ENCODE results near the gene LRRC7. TPM values are rescaled to one million over a fixed set of nuclear protein-coding genes. Genes with fewer than 3 reads are reported as not detected.

LRRC7 gene
- total and polyA plus RNA-seq, 2 donors (not counting 1 experiment from before 2014, with no cell fraction given), result 0.03 TPM; not detected in 1

DNA sequence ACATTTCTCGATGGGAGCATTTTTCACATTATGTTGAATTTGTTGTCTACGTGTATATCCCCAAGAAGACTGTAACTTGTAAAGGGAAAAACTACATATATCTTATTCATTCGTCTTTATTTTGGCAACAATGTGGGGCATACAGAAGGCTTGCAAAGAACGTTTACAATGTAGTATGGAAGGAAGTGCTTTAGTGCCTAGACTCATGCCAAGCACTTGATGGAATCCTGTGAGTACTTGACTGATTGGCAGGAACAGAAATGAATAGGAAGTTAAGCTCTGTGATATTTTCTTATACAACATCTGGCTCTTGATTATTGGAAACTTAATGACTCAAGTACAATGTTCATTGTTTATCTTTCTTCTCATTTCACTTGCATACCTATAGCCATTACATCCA is 284.4 kb downstream of the LRRC7 start:
- Histone ChIP-seq H2AFZ (ENCODE audit: low read length) (no peak overlapping the region), H3K9ac (ENCODE audit: insufficient read depth, low read length) (no peak overlapping the region), H3K4me1 (ENCODE audit: control insufficient read depth, extremely low read depth, insufficient read depth, low read length) (no peaks in the 10 kb centered on the region), H3K4me2 (ENCODE audit: extremely low read depth, insufficient read depth, low read length) (no peak overlapping the region), H3K79me2 (ENCODE audit: control insufficient read depth, insufficient read depth, low read length) (no peaks in the 10 kb centered on the region), H3K36me3 (ENCODE audit: control insufficient read depth, insufficient read depth, low read length) (no peaks in the 10 kb centered on the region), H4K20me1 (ENCODE audit: control insufficient read depth, extremely low read depth, insufficient read depth, low read length) (no peaks in the 10 kb centered on the region), H3K27me3 (ENCODE audit: control insufficient read depth, insufficient read depth, low read length) (no peaks in the 10 kb centered on the region), H3K4me3 (replicated peaks in 1 of 4; ENCODE audit: control extremely low read depth in 1 of 4, insufficient read depth in 1 of 4, low read depth in 3 of 4, low read length in 4 of 4) (no peak overlapping the region), H3K9me3 (ENCODE audit: control insufficient read depth, insufficient read depth, low read depth, low read length) (no peaks in the 10 kb centered on the region), H3K27ac (ENCODE audit: insufficient read depth, low read length) (no peak overlapping the region)
- DNase-seq (ENCODE audit: low read depth in 2 of 2), result no peak
- TF ChIP-seq, protein P1, sequence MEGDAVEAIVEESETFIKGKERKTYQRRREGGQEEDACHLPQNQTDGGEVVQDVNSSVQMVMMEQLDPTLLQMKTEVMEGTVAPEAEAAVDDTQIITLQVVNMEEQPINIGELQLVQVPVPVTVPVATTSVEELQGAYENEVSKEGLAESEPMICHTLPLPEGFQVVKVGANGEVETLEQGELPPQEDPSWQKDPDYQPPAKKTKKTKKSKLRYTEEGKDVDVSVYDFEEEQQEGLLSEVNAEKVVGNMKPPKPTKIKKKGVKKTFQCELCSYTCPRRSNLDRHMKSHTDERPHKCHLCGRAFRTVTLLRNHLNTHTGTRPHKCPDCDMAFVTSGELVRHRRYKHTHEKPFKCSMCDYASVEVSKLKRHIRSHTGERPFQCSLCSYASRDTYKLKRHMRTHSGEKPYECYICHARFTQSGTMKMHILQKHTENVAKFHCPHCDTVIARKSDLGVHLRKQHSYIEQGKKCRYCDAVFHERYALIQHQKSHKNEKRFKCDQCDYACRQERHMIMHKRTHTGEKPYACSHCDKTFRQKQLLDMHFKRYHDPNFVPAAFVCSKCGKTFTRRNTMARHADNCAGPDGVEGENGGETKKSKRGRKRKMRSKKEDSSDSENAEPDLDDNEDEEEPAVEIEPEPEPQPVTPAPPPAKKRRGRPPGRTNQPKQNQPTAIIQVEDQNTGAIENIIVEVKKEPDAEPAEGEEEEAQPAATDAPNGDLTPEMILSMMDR (conservative IDR thresholded peaks at IDR 0.05 in 1 of 2, IDR thresholded peaks at IDR 0.05 in 1 of 2; ENCODE audit: low read depth in 1 of 2, low read length in 2 of 2), result no peak
- no peak for TF ChIP-seq EZH2 (IDR thresholded peaks at IDR 0.05; ENCODE audit: low read length, missing control alignments)

DNA sequence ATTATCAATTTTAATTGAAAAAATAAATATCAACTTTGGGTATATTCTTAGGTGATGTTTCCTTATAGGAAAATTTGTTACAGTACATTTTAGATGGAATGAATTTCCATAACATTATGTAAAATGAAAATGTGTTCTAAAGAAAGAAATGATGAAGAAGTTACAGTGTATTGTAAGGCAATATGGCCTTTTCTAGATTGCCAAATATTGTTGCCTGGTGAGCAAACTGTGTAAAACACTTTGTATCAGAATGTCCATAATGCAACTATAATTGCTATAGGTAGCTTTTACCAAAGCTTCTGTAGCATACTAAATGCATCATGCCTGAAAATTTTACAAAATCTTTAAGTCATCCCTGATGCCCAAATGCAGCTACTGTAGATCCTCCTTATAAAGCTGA is 285.0 kb downstream of the LRRC7 start:
- H4K20me1 ChIP-seq (ENCODE audit: control insufficient read depth, extremely low read depth, insufficient read depth, low read length), result no peaks in the 10 kb centered on the region
- H3K27me3 ChIP-seq (ENCODE audit: control insufficient read depth, insufficient read depth, low read length), result no peaks in the 10 kb centered on the region
- no peaks in the 10 kb centered on the region for H3K36me3 ChIP-seq (ENCODE audit: control insufficient read depth, insufficient read depth, low read length)
- H3K9me3 ChIP-seq (ENCODE audit: control insufficient read depth, insufficient read depth, low read depth, low read length), result no peaks in the 10 kb centered on the region
- no peak for DNase-seq (ENCODE audit: low read depth in 2 of 2)
- no peak overlapping the region for H2AFZ ChIP-seq (ENCODE audit: low read length)
- no peaks in the 10 kb centered on the region for H3K4me1 ChIP-seq (ENCODE audit: control insufficient read depth, extremely low read depth, insufficient read depth, low read length)
- H3K4me3 ChIP-seq (replicated peaks in 1 of 4; ENCODE audit: control extremely low read depth in 1 of 4, insufficient read depth in 1 of 4, low read depth in 3 of 4, low read length in 4 of 4), result no peak overlapping the region
- H3K4me2 ChIP-seq (ENCODE audit: extremely low read depth, insufficient read depth, low read length), result no peak overlapping the region
- no peak overlapping the region for H3K9ac ChIP-seq (ENCODE audit: insufficient read depth, low read length)
- TF ChIP-seq, protein P1 (conservative IDR thresholded peaks at IDR 0.05 in 1 of 2, IDR thresholded peaks at IDR 0.05 in 1 of 2; ENCODE audit: low read depth in 1 of 2, low read length in 2 of 2), result no peak
- TF ChIP-seq EZH2 (IDR thresholded peaks at IDR 0.05; ENCODE audit: low read length, missing control alignments), result no peak
- H3K27ac ChIP-seq (ENCODE audit: insufficient read depth, low read length), result no peak overlapping the region
- no peaks in the 10 kb centered on the region for H3K79me2 ChIP-seq (ENCODE audit: control insufficient read depth, insufficient read depth, low read length)

DNA sequence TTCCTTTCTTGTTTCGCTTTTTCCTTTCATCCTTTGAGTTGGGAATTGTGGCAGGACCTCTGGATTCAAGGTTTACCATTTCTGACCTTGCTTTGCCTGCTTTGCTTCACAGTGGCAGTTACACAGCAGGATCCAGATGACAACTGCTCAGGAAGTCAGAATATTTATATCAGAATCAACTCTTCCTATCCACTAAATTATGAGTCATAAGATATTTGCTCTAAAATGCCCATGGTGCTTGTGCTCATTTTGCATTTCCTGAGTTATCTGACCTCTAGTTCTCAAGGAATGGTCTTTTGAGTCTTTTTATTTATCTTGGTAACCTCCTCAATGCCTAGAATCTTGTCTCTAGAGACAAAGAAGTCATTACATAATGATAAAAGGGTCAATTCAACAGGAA is 290.8 kb downstream of the LRRC7 start:
- Histone ChIP-seq H3K36me3 (ENCODE audit: control insufficient read depth, insufficient read depth, low read length) (no peaks in the 10 kb centered on the region), H2AFZ (ENCODE audit: low read length) (no peak overlapping the region), H3K4me1 (ENCODE audit: control insufficient read depth, extremely low read depth, insufficient read depth, low read length) (no peaks in the 10 kb centered on the region), H3K4me2 (ENCODE audit: extremely low read depth, insufficient read depth, low read length) (no peak overlapping the region), H3K79me2 (ENCODE audit: control insufficient read depth, insufficient read depth, low read length) (no peaks in the 10 kb centered on the region), H3K27me3 (ENCODE audit: control insufficient read depth, insufficient read depth, low read length) (no peaks in the 10 kb centered on the region), H3K27ac (ENCODE audit: insufficient read depth, low read length) (no peak overlapping the region), H3K4me3 (replicated peaks in 1 of 4; ENCODE audit: control extremely low read depth in 1 of 4, insufficient read depth in 1 of 4, low read depth in 3 of 4, low read length in 4 of 4) (no peak overlapping the region), H3K9ac (ENCODE audit: insufficient read depth, low read length) (no peak overlapping the region), H3K9me3 (ENCODE audit: control insufficient read depth, insufficient read depth, low read depth, low read length) (no peaks in the 10 kb centered on the region), H4K20me1 (ENCODE audit: control insufficient read depth, extremely low read depth, insufficient read depth, low read length) (no peaks in the 10 kb centered on the region)
- TF ChIP-seq, protein P1 (conservative IDR thresholded peaks at IDR 0.05 in 1 of 2, IDR thresholded peaks at IDR 0.05 in 1 of 2; ENCODE audit: low read depth in 1 of 2, low read length in 2 of 2), result no peak
- TF ChIP-seq EZH2 (IDR thresholded peaks at IDR 0.05; ENCODE audit: low read length, missing control alignments), result no peak
- no peak for DNase-seq (ENCODE audit: low read depth in 2 of 2)

All from fibroblast of lung (primary cell).